Measurements from ENCODE around the gene DHCR24. TPM values are rescaled to one million over a fixed set of nuclear protein-coding genes. Genes with fewer than 3 reads are reported as not detected.

DHCR24 gene
- total RNA-seq, 1 experiment from 2014 or later, result 337 TPM

DNA sequence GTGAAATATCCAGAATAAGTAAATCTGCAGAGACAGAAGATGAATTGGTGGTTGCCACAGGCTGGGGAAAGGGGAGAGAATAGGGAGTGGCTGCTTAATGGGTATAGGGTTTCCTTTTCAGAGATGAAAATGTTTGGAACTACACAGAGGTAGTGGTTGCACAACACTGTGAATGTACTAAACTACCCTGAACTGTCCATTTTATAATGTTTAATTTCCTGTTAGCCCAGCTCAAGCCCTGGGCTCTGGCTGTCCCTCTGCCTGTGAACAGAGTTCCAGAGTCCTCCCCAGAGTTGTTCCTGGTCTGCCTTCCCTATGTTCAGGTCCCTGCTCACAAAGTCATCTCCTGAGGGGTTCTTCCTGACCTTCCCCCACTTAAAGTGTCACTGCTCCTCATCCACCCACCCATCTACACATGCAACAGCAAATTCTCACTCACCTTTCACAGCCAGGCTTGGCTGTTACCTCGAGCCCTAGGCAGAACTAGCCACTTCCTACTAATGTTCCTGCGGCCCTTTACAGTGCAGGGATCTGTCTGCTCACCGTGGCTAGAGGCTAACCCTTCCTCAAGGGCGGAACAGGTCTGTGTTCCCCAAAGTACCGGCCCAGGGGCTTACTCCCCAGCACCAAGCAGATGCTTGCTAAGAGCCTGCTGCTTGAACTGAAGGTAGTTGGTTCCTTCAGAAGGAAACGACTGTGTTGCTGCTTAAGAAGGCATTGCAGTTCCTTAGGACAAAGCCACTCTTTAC is 22.4 kb downstream of the DHCR24 start:
- ATAC-seq (no peak), DNase-seq (ENCODE audit: low spot score) (no peak)
- Mint-ChIP-seq H3K27ac (no peak overlapping the region), H3K9me3 (no peaks in the 10 kb centered on the region), H3K4me1 (no peaks in the 10 kb centered on the region), H3K36me3 (peaks cover 89% of the 10 kb centered on the region), H3K27me3 (ENCODE audit: low read depth) (no peaks in the 10 kb centered on the region), H3K4me3 (no peak overlapping the region)
- POLR2A ChIA-PET, result no interaction called here
- TF ChIP-seq ZNF396 (CRISPR knock-in tag; IDR thresholded peaks at IDR 0.05; ENCODE audit: borderline replicate concordance) (no peak), OVOL2 (CRISPR knock-in tag; IDR thresholded peaks at IDR 0.05; ENCODE audit: borderline replicate concordance) (no peak), TP53 (CRISPR knock-in tag; IDR thresholded peaks at IDR 0.05) (no peak), ZNF232 (CRISPR knock-in tag; IDR thresholded peaks at IDR 0.05) (no peak), ZNF121 (CRISPR knock-in tag; IDR thresholded peaks at IDR 0.05) (no peak), EMX1 (CRISPR knock-in tag; IDR thresholded peaks at IDR 0.05) (no peak), TCF7 (CRISPR knock-in tag; IDR thresholded peaks at IDR 0.05; ENCODE audit: low read depth) (no peak), ZNF138 (CRISPR knock-in tag; conservative IDR thresholded peaks at IDR 0.05) (no peak), ZNF671 (CRISPR knock-in tag; IDR thresholded peaks at IDR 0.05) (no peak), NR2C2 (CRISPR knock-in tag; IDR thresholded peaks at IDR 0.05) (no peak), ZBTB21 (CRISPR knock-in tag; IDR thresholded peaks at IDR 0.05; ENCODE audit: borderline replicate concordance) (no peak), GABPB1 (CRISPR knock-in tag; IDR thresholded peaks at IDR 0.05) (no peak), NR1H2 (CRISPR knock-in tag; IDR thresholded peaks at IDR 0.05) (no peak)
- TF ChIP-seq, protein P1, sequence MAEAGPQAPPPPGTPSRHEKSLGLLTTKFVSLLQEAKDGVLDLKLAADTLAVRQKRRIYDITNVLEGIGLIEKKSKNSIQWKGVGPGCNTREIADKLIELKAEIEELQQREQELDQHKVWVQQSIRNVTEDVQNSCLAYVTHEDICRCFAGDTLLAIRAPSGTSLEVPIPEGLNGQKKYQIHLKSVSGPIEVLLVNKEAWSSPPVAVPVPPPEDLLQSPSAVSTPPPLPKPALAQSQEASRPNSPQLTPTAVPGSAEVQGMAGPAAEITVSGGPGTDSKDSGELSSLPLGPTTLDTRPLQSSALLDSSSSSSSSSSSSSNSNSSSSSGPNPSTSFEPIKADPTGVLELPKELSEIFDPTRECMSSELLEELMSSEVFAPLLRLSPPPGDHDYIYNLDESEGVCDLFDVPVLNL (CRISPR knock-in tag; IDR thresholded peaks at IDR 0.05; ENCODE audit: borderline replicate concordance, low read depth), result no peak
- TF ChIP-seq, protein P2, sequence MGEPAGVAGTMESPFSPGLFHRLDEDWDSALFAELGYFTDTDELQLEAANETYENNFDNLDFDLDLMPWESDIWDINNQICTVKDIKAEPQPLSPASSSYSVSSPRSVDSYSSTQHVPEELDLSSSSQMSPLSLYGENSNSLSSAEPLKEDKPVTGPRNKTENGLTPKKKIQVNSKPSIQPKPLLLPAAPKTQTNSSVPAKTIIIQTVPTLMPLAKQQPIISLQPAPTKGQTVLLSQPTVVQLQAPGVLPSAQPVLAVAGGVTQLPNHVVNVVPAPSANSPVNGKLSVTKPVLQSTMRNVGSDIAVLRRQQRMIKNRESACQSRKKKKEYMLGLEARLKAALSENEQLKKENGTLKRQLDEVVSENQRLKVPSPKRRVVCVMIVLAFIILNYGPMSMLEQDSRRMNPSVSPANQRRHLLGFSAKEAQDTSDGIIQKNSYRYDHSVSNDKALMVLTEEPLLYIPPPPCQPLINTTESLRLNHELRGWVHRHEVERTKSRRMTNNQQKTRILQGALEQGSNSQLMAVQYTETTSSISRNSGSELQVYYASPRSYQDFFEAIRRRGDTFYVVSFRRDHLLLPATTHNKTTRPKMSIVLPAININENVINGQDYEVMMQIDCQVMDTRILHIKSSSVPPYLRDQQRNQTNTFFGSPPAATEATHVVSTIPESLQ (CRISPR knock-in tag; IDR thresholded peaks at IDR 0.05), result no peak
- TF ChIP-seq, protein P3, sequence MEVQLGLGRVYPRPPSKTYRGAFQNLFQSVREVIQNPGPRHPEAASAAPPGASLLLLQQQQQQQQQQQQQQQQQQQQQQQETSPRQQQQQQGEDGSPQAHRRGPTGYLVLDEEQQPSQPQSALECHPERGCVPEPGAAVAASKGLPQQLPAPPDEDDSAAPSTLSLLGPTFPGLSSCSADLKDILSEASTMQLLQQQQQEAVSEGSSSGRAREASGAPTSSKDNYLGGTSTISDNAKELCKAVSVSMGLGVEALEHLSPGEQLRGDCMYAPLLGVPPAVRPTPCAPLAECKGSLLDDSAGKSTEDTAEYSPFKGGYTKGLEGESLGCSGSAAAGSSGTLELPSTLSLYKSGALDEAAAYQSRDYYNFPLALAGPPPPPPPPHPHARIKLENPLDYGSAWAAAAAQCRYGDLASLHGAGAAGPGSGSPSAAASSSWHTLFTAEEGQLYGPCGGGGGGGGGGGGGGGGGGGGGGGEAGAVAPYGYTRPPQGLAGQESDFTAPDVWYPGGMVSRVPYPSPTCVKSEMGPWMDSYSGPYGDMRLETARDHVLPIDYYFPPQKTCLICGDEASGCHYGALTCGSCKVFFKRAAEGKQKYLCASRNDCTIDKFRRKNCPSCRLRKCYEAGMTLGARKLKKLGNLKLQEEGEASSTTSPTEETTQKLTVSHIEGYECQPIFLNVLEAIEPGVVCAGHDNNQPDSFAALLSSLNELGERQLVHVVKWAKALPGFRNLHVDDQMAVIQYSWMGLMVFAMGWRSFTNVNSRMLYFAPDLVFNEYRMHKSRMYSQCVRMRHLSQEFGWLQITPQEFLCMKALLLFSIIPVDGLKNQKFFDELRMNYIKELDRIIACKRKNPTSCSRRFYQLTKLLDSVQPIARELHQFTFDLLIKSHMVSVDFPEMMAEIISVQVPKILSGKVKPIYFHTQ (CRISPR knock-in tag; IDR thresholded peaks at IDR 0.05), result no peak
- TF ChIP-seq, protein P4, sequence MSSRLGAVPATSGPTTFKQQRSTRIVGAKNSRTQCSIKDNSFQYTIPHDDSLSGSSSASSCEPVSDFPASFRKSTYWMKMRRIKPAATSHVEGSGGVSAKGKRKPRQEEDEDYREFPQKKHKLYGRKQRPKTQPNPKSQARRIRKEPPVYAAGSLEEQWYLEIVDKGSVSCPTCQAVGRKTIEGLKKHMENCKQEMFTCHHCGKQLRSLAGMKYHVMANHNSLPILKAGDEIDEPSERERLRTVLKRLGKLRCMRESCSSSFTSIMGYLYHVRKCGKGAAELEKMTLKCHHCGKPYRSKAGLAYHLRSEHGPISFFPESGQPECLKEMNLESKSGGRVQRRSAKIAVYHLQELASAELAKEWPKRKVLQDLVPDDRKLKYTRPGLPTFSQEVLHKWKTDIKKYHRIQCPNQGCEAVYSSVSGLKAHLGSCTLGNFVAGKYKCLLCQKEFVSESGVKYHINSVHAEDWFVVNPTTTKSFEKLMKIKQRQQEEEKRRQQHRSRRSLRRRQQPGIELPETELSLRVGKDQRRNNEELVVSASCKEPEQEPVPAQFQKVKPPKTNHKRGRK (CRISPR knock-in tag; IDR thresholded peaks at IDR 0.05; ENCODE audit: borderline replicate concordance), result no peak
- TF ChIP-seq, protein P5, sequence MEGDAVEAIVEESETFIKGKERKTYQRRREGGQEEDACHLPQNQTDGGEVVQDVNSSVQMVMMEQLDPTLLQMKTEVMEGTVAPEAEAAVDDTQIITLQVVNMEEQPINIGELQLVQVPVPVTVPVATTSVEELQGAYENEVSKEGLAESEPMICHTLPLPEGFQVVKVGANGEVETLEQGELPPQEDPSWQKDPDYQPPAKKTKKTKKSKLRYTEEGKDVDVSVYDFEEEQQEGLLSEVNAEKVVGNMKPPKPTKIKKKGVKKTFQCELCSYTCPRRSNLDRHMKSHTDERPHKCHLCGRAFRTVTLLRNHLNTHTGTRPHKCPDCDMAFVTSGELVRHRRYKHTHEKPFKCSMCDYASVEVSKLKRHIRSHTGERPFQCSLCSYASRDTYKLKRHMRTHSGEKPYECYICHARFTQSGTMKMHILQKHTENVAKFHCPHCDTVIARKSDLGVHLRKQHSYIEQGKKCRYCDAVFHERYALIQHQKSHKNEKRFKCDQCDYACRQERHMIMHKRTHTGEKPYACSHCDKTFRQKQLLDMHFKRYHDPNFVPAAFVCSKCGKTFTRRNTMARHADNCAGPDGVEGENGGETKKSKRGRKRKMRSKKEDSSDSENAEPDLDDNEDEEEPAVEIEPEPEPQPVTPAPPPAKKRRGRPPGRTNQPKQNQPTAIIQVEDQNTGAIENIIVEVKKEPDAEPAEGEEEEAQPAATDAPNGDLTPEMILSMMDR (IDR thresholded peaks at IDR 0.05), result no peak
- TF ChIP-seq, protein P6, sequence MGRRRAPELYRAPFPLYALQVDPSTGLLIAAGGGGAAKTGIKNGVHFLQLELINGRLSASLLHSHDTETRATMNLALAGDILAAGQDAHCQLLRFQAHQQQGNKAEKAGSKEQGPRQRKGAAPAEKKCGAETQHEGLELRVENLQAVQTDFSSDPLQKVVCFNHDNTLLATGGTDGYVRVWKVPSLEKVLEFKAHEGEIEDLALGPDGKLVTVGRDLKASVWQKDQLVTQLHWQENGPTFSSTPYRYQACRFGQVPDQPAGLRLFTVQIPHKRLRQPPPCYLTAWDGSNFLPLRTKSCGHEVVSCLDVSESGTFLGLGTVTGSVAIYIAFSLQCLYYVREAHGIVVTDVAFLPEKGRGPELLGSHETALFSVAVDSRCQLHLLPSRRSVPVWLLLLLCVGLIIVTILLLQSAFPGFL (CRISPR knock-in tag; IDR thresholded peaks at IDR 0.05; ENCODE audit: borderline replicate concordance), result no peak
- TF ChIP-seq, protein P7, sequence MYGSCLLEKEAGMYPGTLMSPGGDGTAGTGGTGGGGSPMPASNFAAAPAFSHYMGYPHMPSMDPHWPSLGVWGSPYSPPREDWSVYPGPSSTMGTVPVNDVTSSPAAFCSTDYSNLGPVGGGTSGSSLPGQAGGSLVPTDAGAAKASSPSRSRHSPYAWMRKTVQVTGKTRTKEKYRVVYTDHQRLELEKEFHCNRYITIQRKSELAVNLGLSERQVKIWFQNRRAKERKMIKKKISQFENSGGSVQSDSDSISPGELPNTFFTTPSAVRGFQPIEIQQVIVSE (CRISPR knock-in tag; IDR thresholded peaks at IDR 0.05; ENCODE audit: borderline replicate concordance), result no peak
- CTCF ChIA-PET, result interaction anchor here (1.4 kb wide), 1 partner anchor 157 kb away, joined by 4 read pairs; no protein-coding TSS in a partner anchor
